Measurements from ENCODE around the gene LRPPRC. TPM values are rescaled to one million over a fixed set of nuclear protein-coding genes. Genes with fewer than 3 reads are reported as not detected.

LRPPRC gene
- total RNA-seq, 1 donor from 2014 or later: 85.8 TPM

DNA sequence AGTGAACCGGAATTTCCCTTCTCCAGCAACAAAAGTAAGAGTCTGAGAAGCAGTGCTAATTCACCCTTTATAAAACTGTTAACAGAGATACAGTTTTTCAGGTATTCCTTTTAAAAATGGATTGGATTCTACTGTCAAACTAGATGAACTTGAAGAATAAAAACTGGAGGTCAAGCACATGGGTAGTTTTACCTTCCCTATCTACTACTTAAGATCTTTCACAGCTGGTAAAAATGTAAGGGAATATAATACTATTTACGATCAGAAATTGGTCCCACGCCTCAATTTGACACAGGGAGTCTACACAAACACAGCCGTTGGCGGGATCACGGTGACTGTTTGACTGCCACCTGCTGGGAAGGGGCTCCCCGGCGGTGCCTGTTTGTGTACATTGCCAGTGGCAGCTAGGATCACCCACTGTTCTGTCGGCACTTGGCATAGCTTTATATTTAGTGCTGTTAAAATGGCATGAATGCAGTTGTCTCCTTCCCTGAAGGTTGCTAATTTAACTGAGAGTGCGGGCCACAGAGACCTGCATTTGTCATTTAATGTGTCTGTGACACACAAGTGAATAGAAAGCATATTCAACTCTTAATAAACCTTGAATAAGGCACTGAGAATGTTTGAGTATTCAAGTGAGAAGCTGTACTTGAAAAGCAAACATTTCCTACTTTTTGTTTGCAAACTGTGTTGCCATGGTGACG, 97.5 kb downstream of the LRPPRC start:
- no peak for DNase-seq
- Histone ChIP-seq H3K4me3 (no peak overlapping the region), H3K4me1 (no peaks in the 10 kb centered on the region), H3K9me3 (replicated peaks) (no peaks in the 10 kb centered on the region), H3K27me3 (ENCODE audit: low read depth) (no peaks in the 10 kb centered on the region), H3K27ac (replicated peaks) (no peak overlapping the region), H3K36me3 (peaks cover 74% of the 10 kb centered on the region)
- intact Hi-C loops (cut with micrococcal nuclease): no loop called here
- TF ChIP-seq, protein P1, sequence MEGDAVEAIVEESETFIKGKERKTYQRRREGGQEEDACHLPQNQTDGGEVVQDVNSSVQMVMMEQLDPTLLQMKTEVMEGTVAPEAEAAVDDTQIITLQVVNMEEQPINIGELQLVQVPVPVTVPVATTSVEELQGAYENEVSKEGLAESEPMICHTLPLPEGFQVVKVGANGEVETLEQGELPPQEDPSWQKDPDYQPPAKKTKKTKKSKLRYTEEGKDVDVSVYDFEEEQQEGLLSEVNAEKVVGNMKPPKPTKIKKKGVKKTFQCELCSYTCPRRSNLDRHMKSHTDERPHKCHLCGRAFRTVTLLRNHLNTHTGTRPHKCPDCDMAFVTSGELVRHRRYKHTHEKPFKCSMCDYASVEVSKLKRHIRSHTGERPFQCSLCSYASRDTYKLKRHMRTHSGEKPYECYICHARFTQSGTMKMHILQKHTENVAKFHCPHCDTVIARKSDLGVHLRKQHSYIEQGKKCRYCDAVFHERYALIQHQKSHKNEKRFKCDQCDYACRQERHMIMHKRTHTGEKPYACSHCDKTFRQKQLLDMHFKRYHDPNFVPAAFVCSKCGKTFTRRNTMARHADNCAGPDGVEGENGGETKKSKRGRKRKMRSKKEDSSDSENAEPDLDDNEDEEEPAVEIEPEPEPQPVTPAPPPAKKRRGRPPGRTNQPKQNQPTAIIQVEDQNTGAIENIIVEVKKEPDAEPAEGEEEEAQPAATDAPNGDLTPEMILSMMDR (IDR thresholded peaks at IDR 0.05; ENCODE audit: borderline replicate concordance): peak; percentile 10

DNA sequence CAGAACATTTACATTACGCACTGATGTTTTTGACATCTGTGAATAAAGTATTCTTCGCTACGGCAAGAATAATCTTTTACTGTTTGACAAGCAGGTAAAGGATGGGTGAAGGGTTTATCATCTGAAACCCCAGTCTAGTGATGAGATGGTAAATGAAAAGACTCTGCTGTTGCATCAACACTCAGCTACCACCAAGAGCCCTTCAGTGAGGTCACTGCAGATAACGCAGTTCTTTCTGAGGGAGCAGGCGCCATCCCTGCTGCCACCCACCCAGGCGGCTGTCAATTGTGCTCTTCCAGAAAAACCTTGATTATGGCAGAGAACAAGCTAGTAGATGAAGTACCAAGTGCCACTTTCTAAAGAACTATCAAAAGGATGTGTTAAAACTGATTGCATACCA, 98.3 kb downstream of the LRPPRC start:
- H3K27ac ChIP-seq (replicated peaks): no peak overlapping the region
- no peaks in the 10 kb centered on the region for H3K27me3 ChIP-seq (ENCODE audit: low read depth)
- intact Hi-C loops (cut with micrococcal nuclease): no loop called here
- peaks cover 82% of the 10 kb centered on the region for H3K36me3 ChIP-seq
- TF ChIP-seq, protein P1 (IDR thresholded peaks at IDR 0.05; ENCODE audit: borderline replicate concordance): no peak
- no peaks in the 10 kb centered on the region for H3K9me3 ChIP-seq (replicated peaks)
- no peak for DNase-seq
- no peaks in the 10 kb centered on the region for H3K4me1 ChIP-seq
- no peak overlapping the region for H3K4me3 ChIP-seq

DNA sequence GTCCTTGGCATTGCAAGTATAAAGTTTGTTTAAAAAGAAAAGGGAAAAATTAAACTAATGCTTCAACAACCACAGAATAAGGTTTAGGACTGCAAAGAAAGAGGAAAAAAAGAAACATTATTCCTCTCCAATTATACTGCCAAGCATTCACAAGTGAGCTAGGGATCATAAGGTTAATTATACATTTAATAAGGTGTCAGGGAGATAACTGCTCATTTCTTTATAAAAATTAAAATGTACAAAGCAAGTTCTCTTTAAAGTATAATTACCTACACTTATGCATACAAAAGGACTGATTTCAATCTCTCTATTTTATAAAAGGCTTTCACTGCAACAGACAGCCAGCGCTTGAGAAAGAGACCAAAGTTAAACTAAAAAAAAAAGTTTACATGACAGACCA, 98.9 kb downstream of the LRPPRC start:
- Histone ChIP-seq H3K9me3 (replicated peaks) (no peaks in the 10 kb centered on the region), H3K36me3 (peaks cover 88% of the 10 kb centered on the region), H3K27ac (replicated peaks) (no peak overlapping the region), H3K4me1 (no peaks in the 10 kb centered on the region), H3K4me3 (no peak overlapping the region), H3K27me3 (ENCODE audit: low read depth) (no peaks in the 10 kb centered on the region)
- DNase-seq: no peak
- intact Hi-C loops (cut with micrococcal nuclease): no loop called here
- TF ChIP-seq, protein P1 (IDR thresholded peaks at IDR 0.05; ENCODE audit: borderline replicate concordance): no peak

DNA sequence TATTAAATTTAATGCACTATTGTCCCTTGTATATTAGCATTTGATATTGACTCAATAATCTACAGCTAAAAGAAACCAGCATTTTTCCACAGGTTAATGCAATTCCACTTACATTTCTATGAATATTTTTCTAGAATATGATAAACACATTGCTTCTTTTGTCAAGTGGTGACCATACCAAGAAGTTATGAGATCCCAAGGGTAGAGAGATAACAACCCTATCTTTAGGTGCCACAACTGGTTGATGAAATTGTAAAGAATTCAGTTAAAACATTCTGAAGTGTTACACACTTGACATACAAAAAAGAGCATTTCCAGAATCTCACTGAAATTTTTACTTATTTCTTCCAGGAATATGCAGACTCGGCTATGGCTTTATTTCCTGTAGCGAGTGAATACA, 101.0 kb downstream of the LRPPRC start:
- Histone ChIP-seq H3K27ac (replicated peaks) (no peak overlapping the region), H3K9me3 (replicated peaks) (no peaks in the 10 kb centered on the region), H3K27me3 (ENCODE audit: low read depth) (no peaks in the 10 kb centered on the region), H3K4me1 (no peaks in the 10 kb centered on the region), H3K4me3 (no peak overlapping the region), H3K36me3 (peaks cover 89% of the 10 kb centered on the region)
- DNase-seq: no peak
- TF ChIP-seq, protein P1 (IDR thresholded peaks at IDR 0.05; ENCODE audit: borderline replicate concordance): no peak
- intact Hi-C loops (cut with micrococcal nuclease): no loop called here

DNA sequence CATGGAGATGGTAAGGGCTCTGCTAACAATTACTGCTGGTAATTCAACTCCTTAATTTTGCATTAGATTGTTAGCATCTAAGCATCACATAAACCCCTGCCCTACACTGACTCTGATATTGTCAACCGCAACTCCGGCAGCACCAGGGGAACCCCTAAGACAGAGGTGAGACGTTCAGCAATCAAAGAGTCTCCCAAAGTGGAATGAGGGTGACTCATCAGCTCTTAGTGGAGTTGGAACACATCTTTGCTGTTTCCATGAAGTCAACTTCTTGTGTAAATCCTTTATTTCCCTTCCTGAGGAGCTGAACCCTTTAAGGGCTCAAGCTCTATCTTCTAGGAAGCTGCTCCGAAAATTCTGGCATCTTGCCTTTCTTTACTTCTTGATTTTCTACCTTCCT, 104.9 kb downstream of the LRPPRC start:
- H3K36me3 ChIP-seq: peaks cover 91% of the 10 kb centered on the region
- TF ChIP-seq, protein P1 (IDR thresholded peaks at IDR 0.05; ENCODE audit: borderline replicate concordance): no peak
- no peaks in the 10 kb centered on the region for H3K4me1 ChIP-seq
- H3K27ac ChIP-seq (replicated peaks): no peak overlapping the region
- H3K27me3 ChIP-seq (ENCODE audit: low read depth): no peaks in the 10 kb centered on the region
- no peak for DNase-seq
- H3K9me3 ChIP-seq (replicated peaks): no peaks in the 10 kb centered on the region
- H3K4me3 ChIP-seq: no peak overlapping the region
- intact Hi-C loops (cut with micrococcal nuclease): no loop called here
